GM23338 (cell line): Measurements from ENCODE around the gene NGF. TPM values are rescaled to one million over a fixed set of nuclear protein-coding genes. Genes with fewer than 3 reads are reported as not detected.

Experiments used
- ATAC-seq: fragments of 200-7000 bp; cut with Tn5 transposase; 3 replicates; pipeline ENCODE4 v1.9.1; 2020
- DNase-seq: peaks from one replicate; pipeline ENCODE4 v3.0.0-alpha.2; 2015; ENCODE audit warnings: low spot score
- H2AFZ ChIP-seq: fragments of 200-600 bp; sonication (generic); 2 replicates; pipeline ENCODE4 v1.8.0; 2016; ENCODE audit warnings: antibody characterized with exemption, mild to moderate bottlenecking, moderate library complexity
- H3F3A ChIP-seq: fragments of 200-600 bp; sonication (generic); replicated peaks from 2 replicates; pipeline ENCODE4 v1.8.0; 2017; ENCODE audit warnings: antibody characterized with exemption, mixed run types, low read depth
- H3K27ac ChIP-seq: fragments of 200-600 bp; sonication (generic); 2 replicates; pipeline ENCODE4 v1.6.1; 2016; ENCODE audit warnings: low read depth
- H3K27me3 ChIP-seq: fragments of 200-600 bp; sonication (generic); 2 replicates; pipeline ENCODE4 v1.8.0; 2016; ENCODE audit warnings: mild to moderate bottlenecking, mixed run types, moderate library complexity; ENCODE audit not compliant: insufficient read depth
- H3K36me3 ChIP-seq: fragments of 200-600 bp; sonication (generic); 2 replicates; pipeline ENCODE4 v1.8.0; 2016; ENCODE audit warnings: mild to moderate bottlenecking; ENCODE audit not compliant: insufficient read depth
- H3K4me1 ChIP-seq: fragments of 200-600 bp; sonication (generic); 2 replicates; pipeline ENCODE4 v1.8.0; 2016; ENCODE audit warnings: mild to moderate bottlenecking, moderate library complexity; ENCODE audit not compliant: insufficient read depth
- H3K4me2 ChIP-seq: fragments of 200-600 bp; sonication (generic); 2 replicates; pipeline ENCODE4 v1.7.1; 2017; ENCODE audit warnings: mixed run types
- H3K4me3 ChIP-seq: fragments of 200-600 bp; sonication (generic); 2 replicates; pipeline ENCODE4 v1.6.1; 2016; ENCODE audit warnings: mixed run types
- H3K79me2 ChIP-seq: fragments of 200-600 bp; sonication (generic); replicated peaks from 2 replicates; pipeline ENCODE4 v1.8.0; 2017; ENCODE audit warnings: mild to moderate bottlenecking; ENCODE audit not compliant: insufficient read depth
- H3K9me2 ChIP-seq: fragments of 200-600 bp; sonication (generic); 2 replicates; pipeline ENCODE4 v1.8.0; 2017; ENCODE audit not compliant: insufficient read depth
- H4K20me1 ChIP-seq: fragments of 200-600 bp; sonication (generic); replicated peaks from 2 replicates; pipeline ENCODE4 v1.8.0; 2017; ENCODE audit warnings: mild to moderate bottlenecking; ENCODE audit not compliant: insufficient read depth
- H3K27ac Mint-ChIP-seq: 2 replicates; pipeline ENCODE4 v1.8.0; 2020; ENCODE audit warnings: inconsistent platforms, mild to moderate bottlenecking, moderate library complexity, mixed read lengths
- H3K27me3 Mint-ChIP-seq: 3 replicates; pipeline ENCODE4 v1.8.0; 2022; ENCODE audit warnings: low read depth, mild to moderate bottlenecking, moderate library complexity, mixed read lengths, inconsistent platforms; ENCODE audit not compliant: insufficient read depth, poor library complexity
- H3K36me3 Mint-ChIP-seq: 3 replicates; pipeline ENCODE4 v1.8.0; 2021; ENCODE audit warnings: low read depth, mild to moderate bottlenecking, inconsistent platforms, moderate library complexity, mixed read lengths
- H3K4me1 Mint-ChIP-seq: 3 replicates; pipeline ENCODE4 v1.8.0; 2020; ENCODE audit warnings: mild to moderate bottlenecking, inconsistent platforms, mixed read lengths
- H3K4me3 Mint-ChIP-seq: 3 replicates; pipeline ENCODE4 v1.8.0; 2021; ENCODE audit warnings: moderate library complexity, mild to moderate bottlenecking, inconsistent platforms, mixed read lengths
- H3K9me3 Mint-ChIP-seq: 3 replicates; pipeline ENCODE4 v1.8.0; 2020; ENCODE audit warnings: moderate library complexity, mild to moderate bottlenecking, inconsistent platforms, mixed read lengths
- CTCF ChIP-seq, 2 experiments: fragments of 200-600 bp in 1 of 2; sonication (generic) in 1 of 2; conservative IDR thresholded peaks; 2 replicates each; pipeline versions ENCODE4 v1.5.1 to v1.6.1; 2016 to 2017; ENCODE audit warnings: antibody characterized with exemption in 2 of 2, low read depth in 2 of 2, mild to moderate bottlenecking in 2 of 2, moderate library complexity in 1 of 2
- STAT1 ChIP-seq: IDR thresholded peaks from one replicate; pipeline ENCODE4 v1.6.1; 2016; ENCODE audit warnings: antibody characterized with exemption; ENCODE audit not compliant: unreplicated experiment
- ZNF462 ChIP-seq: fragments of 250-450 bp; sonication (Bioruptor Pico); IDR thresholded peaks from 2 replicates; pipeline ENCODE4 v1.5.0; 2020; ENCODE audit warnings: mild to moderate bottlenecking, moderate library complexity
- polyA plus RNA-seq: library from polyadenylated mRNA; unstranded; fragments of >200 nt; fragmentation: Nextera tagmentation; extraction: Ambion mirVana; gene quantifications from 2 replicates; pipeline ENCODE4 v1.2.1, GENCODE V29; 2016
- total RNA-seq: library from RNA; depleted of rRNA; stranded (reverse); fragments of >200 nt; shearing (Covaris generic); gene quantifications from 2 replicates; pipeline ENCODE4 v1.2.3, GENCODE V29; 2014

NGF gene
- total and polyA plus RNA-seq, 2 experiments from 2014 or later = 0.28 to 0.92 TPM

- TF ChIP-seq CTCF (conservative IDR thresholded peaks at IDR 0.05; ENCODE audit: low read depth in 2 of 2) = no peak
- 0 out of 2 replicates have a peak, but pooled peaks have one; percentile 30 for TF ChIP-seq ZNF462 (CRISPR knock-in tag)
- peak; percentile 53; the same call in 2 of the 3 replicates for ATAC-seq
- no peaks in the 10 kb centered on the region for H3K9me2 ChIP-seq
- H3K4me3 Mint-ChIP-seq = no peak overlapping the region
- no peaks in the 10 kb centered on the region for H3K27me3 ChIP-seq
- H3K36me3 ChIP-seq = no peaks in the 10 kb centered on the region
- H3K4me3 ChIP-seq = no peak overlapping the region
- no peaks in the 10 kb centered on the region for H3K36me3 Mint-ChIP-seq
- no peaks in the 10 kb centered on the region for H3F3A ChIP-seq
- no peak overlapping the region for H2AFZ ChIP-seq
- H3K4me1 ChIP-seq = no peaks in the 10 kb centered on the region
- DNase-seq = peak; percentile 31
- no peak overlapping the region for H3K27ac ChIP-seq
- H4K20me1 ChIP-seq = no peaks in the 10 kb centered on the region
- H3K4me1 Mint-ChIP-seq = peaks cover 20% of the 10 kb centered on the region
- H3K9me3 Mint-ChIP-seq = no peaks in the 10 kb centered on the region
- no peak overlapping the region for H3K27ac Mint-ChIP-seq
- H3K27me3 Mint-ChIP-seq = no peaks in the 10 kb centered on the region
- no peaks in the 10 kb centered on the region for H3K79me2 ChIP-seq
- H3K4me2 ChIP-seq = no peak overlapping the region
Measured at GRCh38 chr1:115314765-115315164, 23.3 kb downstream of the NGF start.

- Histone ChIP-seq H3K9me2 (no peaks in the 10 kb centered on the region), H3K4me3 (no peak overlapping the region), H4K20me1 (no peaks in the 10 kb centered on the region), H3K4me2 (no peak overlapping the region), H2AFZ (no peak overlapping the region), H3K36me3 (no peaks in the 10 kb centered on the region), H3K79me2 (no peaks in the 10 kb centered on the region), H3K27ac (no peak overlapping the region), H3K27me3 (no peaks in the 10 kb centered on the region), H3F3A (no peaks in the 10 kb centered on the region), H3K4me1 (no peaks in the 10 kb centered on the region)
- DNase-seq (no peak), ATAC-seq (no peak)
- H3K4me1 Mint-ChIP-seq = peaks cover 20% of the 10 kb centered on the region
- H3K4me3 Mint-ChIP-seq = no peak overlapping the region
- no peaks in the 10 kb centered on the region for H3K27me3 Mint-ChIP-seq
- no peak overlapping the region for H3K27ac Mint-ChIP-seq
- no peaks in the 10 kb centered on the region for H3K36me3 Mint-ChIP-seq
- H3K9me3 Mint-ChIP-seq = no peaks in the 10 kb centered on the region; the same call in 2 of the 3 replicates
- TF ChIP-seq ZNF462 (CRISPR knock-in tag) (no peak), STAT1 (no peak)
Measured at GRCh38 chr1:115314092-115314491, 24.0 kb downstream of the NGF start.
